BE2C (cell line): ENCODE results near the gene EXOC2.
"Not testable (repeated sequence)": the region's sequence is repeated elsewhere in the genome, so short reads cannot be mapped to it uniquely, and the experiment has no call there.

Experiments
- DNase-seq: peaks from one replicate; pipeline ENCODE4 v3.0.0-alpha.2; 2020
- H3K27me3 ChIP-seq: fragments of 250-450 bp; sonication (Bioruptor Pico); 2 replicates; pipeline ENCODE4 v1.5.1; 2020; ENCODE audit warnings: mild to moderate bottlenecking
- H3K36me3 ChIP-seq: fragments of 250-450 bp; sonication (Bioruptor Pico); 2 replicates; pipeline ENCODE4 v1.5.1; 2020; ENCODE audit warnings: mild to moderate bottlenecking
- H3K4me1 ChIP-seq: fragments of 250-450 bp; sonication (Bioruptor Pico); 2 replicates; pipeline ENCODE4 v1.5.1; 2020
- H3K4me3 ChIP-seq: 2 replicates; pipeline ENCODE4 v1.5.1; 2011; ENCODE audit warnings: low read depth, low read length
- H3K9me3 ChIP-seq: fragments of 250-450 bp; sonication (Bioruptor Pico); 2 replicates; pipeline ENCODE4 v1.5.1; 2020
- CTCF ChIP-seq: IDR thresholded peaks from 2 replicates; pipeline ENCODE4 v1.5.1; 2012; ENCODE audit warnings: mild to moderate bottlenecking, low read depth, low read length

EXOC2 gene

GRCh38 chr6:610882-611281 is 82.1 kb downstream of the EXOC2 start:
- H3K27me3 ChIP-seq, result no peaks in the 10 kb centered on the region
- H3K4me1 ChIP-seq, result no peaks in the 10 kb centered on the region
- no peaks in the 10 kb centered on the region for H3K36me3 ChIP-seq
- H3K4me3 ChIP-seq, result no peak overlapping the region
- no peaks in the 10 kb centered on the region for H3K9me3 ChIP-seq
- no peak for DNase-seq
- TF ChIP-seq CTCF, result no peak

- no peak overlapping the region for H3K4me3 ChIP-seq
- no peaks in the 10 kb centered on the region for H3K36me3 ChIP-seq
- H3K27me3 ChIP-seq, result no peaks in the 10 kb centered on the region
- no peak for TF ChIP-seq CTCF
- no peak for DNase-seq
- no peaks in the 10 kb centered on the region for H3K9me3 ChIP-seq
- no peaks in the 10 kb centered on the region for H3K4me1 ChIP-seq
Observed at GRCh38 chr6:609905-610304, 83.0 kb downstream of the EXOC2 start.

GRCh38 chr6:606829-607379 is 86.0 kb downstream of the EXOC2 start:
- H3K27me3 ChIP-seq, result no peaks in the 10 kb centered on the region
- no peak for DNase-seq
- H3K36me3 ChIP-seq, result no peaks in the 10 kb centered on the region
- no peaks in the 10 kb centered on the region for H3K4me1 ChIP-seq
- no peaks in the 10 kb centered on the region for H3K9me3 ChIP-seq
- TF ChIP-seq CTCF, result no peak
- no peak overlapping the region for H3K4me3 ChIP-seq

- not testable (repeated sequence) for H3K36me3 ChIP-seq, DNase-seq
Observed at GRCh38 chr6:605895-606294, 87.0 kb downstream of the EXOC2 start.

GRCh38 chr6:604579-604978 is 88.4 kb downstream of the EXOC2 start:
- no peaks in the 10 kb centered on the region for H3K36me3 ChIP-seq
- no peaks in the 10 kb centered on the region for H3K9me3 ChIP-seq
- no peak for DNase-seq
- H3K27me3 ChIP-seq, result no peaks in the 10 kb centered on the region
- H3K4me3 ChIP-seq, result no peak overlapping the region
- no peaks in the 10 kb centered on the region for H3K4me1 ChIP-seq
- TF ChIP-seq CTCF, result no peak

More at GRCh38 chr6:605895-606294, 87.0 kb downstream of the EXOC2 start:
- H3K9me3 ChIP-seq, H3K4me3 ChIP-seq, H3K27me3 ChIP-seq, H3K4me1 ChIP-seq: not testable (repeated sequence)

GRCh38 chr6:603265-603664 is 89.7 kb downstream of the EXOC2 start:
- TF ChIP-seq CTCF, result no peak
- Histone ChIP-seq H3K4me1 (no peaks in the 10 kb centered on the region), H3K36me3 (no peaks in the 10 kb centered on the region), H3K4me3 (no peak overlapping the region), H3K27me3 (no peaks in the 10 kb centered on the region), H3K9me3 (no peaks in the 10 kb centered on the region)
- DNase-seq, result no peak
